ENCODE measurements around the gene TMEM131L.
A peak's percentile ranks its signal among the peaks of the same experiment; 100 is the strongest.

TMEM131L gene

DNA sequence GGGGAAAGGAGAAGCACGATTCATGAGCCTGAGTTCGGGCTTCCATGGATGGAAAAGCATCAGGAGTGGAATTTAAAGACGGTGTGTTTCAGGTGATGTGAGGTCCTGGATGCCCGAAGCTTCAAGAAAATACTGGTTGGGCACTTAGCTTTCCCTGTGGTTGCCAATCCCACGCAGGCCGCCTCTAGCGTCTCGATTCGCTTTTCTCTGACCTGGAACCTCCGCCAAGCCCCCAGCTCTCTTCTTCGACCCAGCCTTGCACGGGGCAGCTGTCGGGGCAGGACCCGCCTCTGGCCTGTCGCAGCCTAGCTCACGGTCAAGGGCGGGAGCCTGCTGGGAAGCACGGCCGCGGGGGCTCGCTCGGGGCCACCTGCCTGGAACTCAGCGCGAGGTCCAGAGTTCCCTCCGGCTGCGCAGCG, 217.6 kb downstream of the TMEM131L start:
- H3K4me1 ChIP-seq (ENCODE audit: insufficient read depth, low read length, severe bottlenecking), result peaks cover 9% of the 10 kb centered on the region
- H3K4me2 ChIP-seq (ENCODE audit: low read length), result peak overlapping the region; percentile 68
- H2AFZ ChIP-seq (ENCODE audit: low read length), result no peak overlapping the region
- H3K27ac ChIP-seq (ENCODE audit: low read depth, low read length, poor library complexity, severe bottlenecking), result no peak overlapping the region
- no peak for TF ChIP-seq EZH2 (IDR thresholded peaks at IDR 0.05; ENCODE audit: borderline replicate concordance, low read length)
- TF ChIP-seq, protein P1, sequence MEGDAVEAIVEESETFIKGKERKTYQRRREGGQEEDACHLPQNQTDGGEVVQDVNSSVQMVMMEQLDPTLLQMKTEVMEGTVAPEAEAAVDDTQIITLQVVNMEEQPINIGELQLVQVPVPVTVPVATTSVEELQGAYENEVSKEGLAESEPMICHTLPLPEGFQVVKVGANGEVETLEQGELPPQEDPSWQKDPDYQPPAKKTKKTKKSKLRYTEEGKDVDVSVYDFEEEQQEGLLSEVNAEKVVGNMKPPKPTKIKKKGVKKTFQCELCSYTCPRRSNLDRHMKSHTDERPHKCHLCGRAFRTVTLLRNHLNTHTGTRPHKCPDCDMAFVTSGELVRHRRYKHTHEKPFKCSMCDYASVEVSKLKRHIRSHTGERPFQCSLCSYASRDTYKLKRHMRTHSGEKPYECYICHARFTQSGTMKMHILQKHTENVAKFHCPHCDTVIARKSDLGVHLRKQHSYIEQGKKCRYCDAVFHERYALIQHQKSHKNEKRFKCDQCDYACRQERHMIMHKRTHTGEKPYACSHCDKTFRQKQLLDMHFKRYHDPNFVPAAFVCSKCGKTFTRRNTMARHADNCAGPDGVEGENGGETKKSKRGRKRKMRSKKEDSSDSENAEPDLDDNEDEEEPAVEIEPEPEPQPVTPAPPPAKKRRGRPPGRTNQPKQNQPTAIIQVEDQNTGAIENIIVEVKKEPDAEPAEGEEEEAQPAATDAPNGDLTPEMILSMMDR (IDR thresholded peaks at IDR 0.05; ENCODE audit: low read length), result no peak
- H3K9me2 ChIP-seq (ENCODE audit: low read depth, low read length), result no peaks in the 10 kb centered on the region
- H3K36me3 ChIP-seq (ENCODE audit: insufficient read depth, low read length), result no peaks in the 10 kb centered on the region; the same call in 1 of the 2 replicates
- no peaks in the 10 kb centered on the region for H4K20me1 ChIP-seq (ENCODE audit: insufficient read depth, low read length)
- no peak overlapping the region; the same call in 1 of the 2 replicates for H3K9ac ChIP-seq (ENCODE audit: low read length)
- H3F3A ChIP-seq (ENCODE audit: insufficient read depth, low read length), result no peaks in the 10 kb centered on the region
- peak overlapping the region; percentile 50 for H3K4me3 ChIP-seq (ENCODE audit: low read depth, low read length, poor library complexity, severe bottlenecking)
- H3K27me3 ChIP-seq (ENCODE audit: insufficient read depth, low read length), result peaks cover 5% of the 10 kb centered on the region; the same call in 1 of the 2 replicates
- H3K79me2 ChIP-seq (ENCODE audit: insufficient read depth, low read length), result no peaks in the 10 kb centered on the region
- H3K9me3 ChIP-seq (ENCODE audit: low read length), result 0 out of 2 replicates have a peak, but pooled peaks cover 2% of the 10 kb centered on the region

DNA sequence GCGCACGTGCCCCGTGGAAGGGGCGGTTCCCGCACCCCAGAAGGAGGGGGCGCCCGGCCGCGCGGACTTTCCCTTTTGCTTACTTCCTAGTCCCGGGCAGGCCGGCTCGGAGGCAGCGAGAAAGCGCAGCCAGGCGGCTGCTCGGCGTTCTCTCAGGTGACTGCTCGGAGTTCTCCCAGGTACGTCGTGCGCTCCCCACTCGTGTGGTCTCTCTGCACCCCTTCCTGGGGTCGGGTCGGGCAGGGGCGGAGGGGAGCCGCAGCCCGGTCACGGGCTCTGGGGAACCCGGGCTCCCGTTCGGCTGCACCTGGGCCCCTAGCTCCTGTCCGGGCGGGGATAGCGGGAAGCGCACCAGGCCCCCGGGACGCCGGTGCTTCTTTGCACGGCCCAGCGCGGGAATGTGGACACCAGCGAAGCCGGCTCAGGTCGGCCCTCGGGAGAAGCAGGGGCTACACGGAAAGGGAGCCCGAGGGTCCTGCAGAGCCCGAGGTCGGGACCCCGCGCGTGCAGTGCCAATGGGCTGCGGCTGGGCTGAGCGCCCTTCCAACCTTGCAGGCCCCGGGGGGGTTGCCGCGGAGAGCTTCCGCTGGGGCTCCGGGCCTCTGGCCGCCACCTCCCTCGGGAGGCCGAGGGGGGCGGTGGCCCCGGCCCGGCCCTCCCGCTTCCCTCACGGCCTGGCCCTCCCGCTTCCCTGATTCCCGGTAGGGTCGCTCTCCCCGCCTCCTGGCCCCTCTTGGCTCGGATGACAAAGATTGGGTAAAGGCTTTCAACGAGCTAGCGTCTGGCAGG, 218.2 kb downstream of the TMEM131L start, which contains the start of gene TLR2:
Gene TLR2, plus strand, starts transcription at position 99 of the 789 bp plus-strand sequence. CDS start 18,628 bp downstream, outside the sequence.
- Histone ChIP-seq H3K9me2 (ENCODE audit: low read depth, low read length) (no peaks in the 10 kb centered on the region), H3K79me2 (ENCODE audit: insufficient read depth, low read length) (no peaks in the 10 kb centered on the region), H3K9ac (ENCODE audit: low read length) (no peak within 1 kb of the TSS; the same call in 1 of the 2 replicates), H3F3A (ENCODE audit: insufficient read depth, low read length) (no peaks in the 10 kb centered on the region), H3K4me2 (ENCODE audit: low read length) (peak within 1 kb of the TSS; percentile 68), H3K27me3 (ENCODE audit: insufficient read depth, low read length) (peaks cover 5% of the 10 kb centered on the region; the same call in 1 of the 2 replicates), H3K27ac (ENCODE audit: low read depth, low read length, poor library complexity, severe bottlenecking) (no peak within 1 kb of the TSS), H3K36me3 (ENCODE audit: insufficient read depth, low read length) (no peaks in the 10 kb centered on the region; the same call in 1 of the 2 replicates), H3K4me1 (ENCODE audit: insufficient read depth, low read length, severe bottlenecking) (peaks cover 9% of the 10 kb centered on the region), H4K20me1 (ENCODE audit: insufficient read depth, low read length) (no peaks in the 10 kb centered on the region), H3K4me3 (ENCODE audit: low read depth, low read length, poor library complexity, severe bottlenecking) (peak within 1 kb of the TSS; percentile 50), H2AFZ (ENCODE audit: low read length) (no peak within 1 kb of the TSS), H3K9me3 (ENCODE audit: low read length) (0 out of 2 replicates have a peak, but pooled peaks cover 2% of the 10 kb centered on the region)
- TF ChIP-seq, protein P1 (IDR thresholded peaks at IDR 0.05; ENCODE audit: low read length), result no peak
- TF ChIP-seq EZH2 (IDR thresholded peaks at IDR 0.05; ENCODE audit: borderline replicate concordance, low read length), result no peak

DNA sequence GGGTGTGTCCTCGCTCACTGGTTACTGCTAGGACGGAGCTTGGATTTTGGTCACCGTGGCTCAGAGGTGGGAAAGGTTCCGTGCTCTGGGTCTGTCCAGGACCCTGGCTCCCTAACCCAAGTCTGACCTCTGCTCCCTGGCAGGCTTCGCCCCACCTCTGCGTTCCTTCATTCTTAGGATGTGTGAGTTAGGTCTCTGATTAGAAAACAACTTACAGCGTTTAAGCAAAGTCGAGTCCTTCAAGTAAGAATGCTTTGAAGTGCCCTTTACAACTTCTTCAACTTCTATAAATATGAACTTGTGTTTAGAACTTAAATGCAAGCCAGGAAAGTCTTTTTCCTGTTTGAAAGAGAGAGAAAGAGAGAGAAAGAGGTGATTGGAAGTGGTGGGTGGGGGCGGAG, 218.8 kb downstream of the TMEM131L start:
- no peaks in the 10 kb centered on the region; the same call in 1 of the 2 replicates for H3K36me3 ChIP-seq (ENCODE audit: insufficient read depth, low read length)
- H3K9me2 ChIP-seq (ENCODE audit: low read depth, low read length), result no peaks in the 10 kb centered on the region
- no peak overlapping the region for H3K27ac ChIP-seq (ENCODE audit: low read depth, low read length, poor library complexity, severe bottlenecking)
- H3K4me1 ChIP-seq (ENCODE audit: insufficient read depth, low read length, severe bottlenecking), result peaks cover 9% of the 10 kb centered on the region
- H3K27me3 ChIP-seq (ENCODE audit: insufficient read depth, low read length), result peaks cover 5% of the 10 kb centered on the region; the same call in 1 of the 2 replicates
- peak overlapping the region; percentile 50 for H3K4me3 ChIP-seq (ENCODE audit: low read depth, low read length, poor library complexity, severe bottlenecking)
- H4K20me1 ChIP-seq (ENCODE audit: insufficient read depth, low read length), result no peaks in the 10 kb centered on the region
- H2AFZ ChIP-seq (ENCODE audit: low read length), result no peak overlapping the region
- H3K9me3 ChIP-seq (ENCODE audit: low read length), result 0 out of 2 replicates have a peak, but pooled peaks cover 2% of the 10 kb centered on the region
- H3K4me2 ChIP-seq (ENCODE audit: low read length), result peak overlapping the region; percentile 68; the same call in 1 of the 2 replicates
- H3F3A ChIP-seq (ENCODE audit: insufficient read depth, low read length), result no peaks in the 10 kb centered on the region
- H3K79me2 ChIP-seq (ENCODE audit: insufficient read depth, low read length), result no peaks in the 10 kb centered on the region
- no peak overlapping the region for H3K9ac ChIP-seq (ENCODE audit: low read length)
- TF ChIP-seq, protein P1 (IDR thresholded peaks at IDR 0.05; ENCODE audit: low read length), result no peak
- TF ChIP-seq EZH2 (IDR thresholded peaks at IDR 0.05; ENCODE audit: borderline replicate concordance, low read length), result no peak

All from OCI-LY1 (cell line).